ENCODE data around the gene PAPSS1. TPM values are rescaled to one million over a fixed set of nuclear protein-coding genes. Genes with fewer than 3 reads are reported as not detected.
A peak's percentile ranks its signal among the peaks of the same experiment; 100 is the strongest.

Gene PAPSS1
- total RNA-seq (2014; rRNA removed; shearing (Covaris generic); ENCODE audit: low replicate concordance) = 55.3 and 73.1 TPM in 2 replicates

DNA sequence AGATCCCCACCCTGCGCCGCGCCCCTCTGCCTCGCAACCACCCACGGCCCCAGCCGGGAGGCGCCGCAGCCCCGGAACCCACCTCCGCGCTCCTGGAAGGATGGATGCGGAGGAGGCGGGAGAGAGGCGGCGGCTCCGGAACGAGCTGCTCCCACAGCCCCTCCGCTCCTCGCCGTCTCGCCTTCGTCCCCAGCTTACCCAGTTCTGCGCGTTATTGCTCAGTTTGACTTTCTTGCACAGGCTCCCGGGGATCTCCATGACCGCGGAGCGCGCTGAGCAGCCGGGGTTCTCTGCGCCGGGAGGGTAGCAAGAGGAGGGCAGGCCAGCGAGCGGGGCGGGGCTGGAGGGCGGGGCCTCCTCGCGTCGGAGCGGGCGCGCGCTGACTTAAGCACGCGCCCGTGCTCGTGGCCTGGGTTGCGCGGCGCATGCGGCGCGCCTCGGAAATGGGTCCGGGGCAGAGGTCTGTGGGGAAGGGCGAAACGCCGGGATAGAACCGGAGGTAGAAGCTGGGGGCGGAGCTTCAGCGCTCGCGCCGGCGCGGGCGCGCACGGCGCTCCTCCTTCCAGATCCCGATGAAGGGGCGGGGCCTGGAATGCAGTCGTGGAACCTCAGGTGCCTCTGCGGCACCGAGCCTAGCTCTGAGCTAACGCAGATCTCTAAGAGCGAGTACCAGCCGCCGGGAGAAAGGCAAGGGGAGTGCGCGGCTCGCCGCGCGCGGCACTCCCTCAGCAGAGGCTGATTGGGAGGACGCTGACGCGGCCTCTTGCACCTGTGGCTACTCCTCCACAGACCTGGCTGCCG lies at the start of gene PAPSS1:
Gene PAPSS1 (minus strand): TSS at position 313 of the 801 bp plus-strand sequence. CDS start 55 bp downstream, at position 258.
- H4K20me1 ChIP-seq (ENCODE audit: insufficient read depth, low read depth, low read length) = no peaks in the 10 kb centered on the region
- peak within 1 kb of the TSS; percentile 98 for H3K4me3 ChIP-seq (ENCODE audit: low read length)
- peak within 1 kb of the TSS; percentile 57 for H2AFZ ChIP-seq (ENCODE audit: low read length)
- peak within 1 kb of the TSS; percentile 66 for H3K27ac ChIP-seq (ENCODE audit: low read length)
- no peaks in the 10 kb centered on the region for H3K27me3 ChIP-seq (ENCODE audit: low read length)
- peak within 1 kb of the TSS; percentile 98 for H3K4me2 ChIP-seq (ENCODE audit: low read depth, low read length, poor library complexity, severe bottlenecking)
- peaks cover 48% of the 10 kb centered on the region for H3K79me2 ChIP-seq (ENCODE audit: low read length)
- peaks cover 39% of the 10 kb centered on the region for H3K4me1 ChIP-seq (ENCODE audit: low read length)
- no peaks in the 10 kb centered on the region for H3K9me2 ChIP-seq (replicated peaks; ENCODE audit: insufficient read depth, low read length)
- H3K36me3 ChIP-seq (ENCODE audit: insufficient read depth, low read length) = peaks cover 17% of the 10 kb centered on the region
- no peaks in the 10 kb centered on the region for H3K9me3 ChIP-seq (ENCODE audit: low read length)
- peak; percentile 98 for DNase-seq
- H3K9ac ChIP-seq (ENCODE audit: low read length) = peak within 1 kb of the TSS; percentile 88

DNA sequence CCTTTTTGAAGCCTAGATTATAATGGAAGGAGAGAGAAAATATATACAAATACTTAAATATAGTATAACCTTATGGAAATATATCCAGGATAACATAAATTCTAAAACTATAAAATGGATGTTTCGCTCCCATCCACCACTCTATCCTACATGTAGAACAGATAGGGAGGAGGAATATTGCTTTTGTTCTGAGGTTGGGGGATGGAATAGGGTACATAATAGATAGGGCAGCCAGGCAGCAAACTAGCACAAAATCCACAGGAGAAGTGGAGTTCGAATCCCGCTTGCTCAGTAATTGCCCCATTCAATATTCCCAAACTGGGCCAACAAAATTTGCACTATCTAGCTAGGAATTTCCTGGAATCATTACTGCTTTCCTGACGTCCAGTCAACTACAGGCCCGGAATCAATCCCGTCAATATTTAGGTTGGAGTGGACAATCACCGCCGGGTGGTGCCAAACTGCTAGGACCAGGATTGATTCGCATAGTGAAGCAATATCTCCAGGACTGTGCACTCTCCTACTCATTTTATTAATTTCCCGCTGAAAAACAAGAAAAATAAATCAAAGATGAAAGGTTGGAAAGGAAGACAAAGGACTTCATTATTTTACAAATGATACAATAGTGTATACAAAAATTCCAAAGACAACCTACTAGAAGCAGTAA lies 40.4 kb upstream of the PAPSS1 start:
- H3K27ac ChIP-seq (ENCODE audit: low read length) = no peak overlapping the region
- DNase-seq = no peak
- no peaks in the 10 kb centered on the region for H3K9me3 ChIP-seq (ENCODE audit: low read length)
- H2AFZ ChIP-seq (ENCODE audit: low read length) = no peak overlapping the region
- H3K4me3 ChIP-seq (ENCODE audit: low read length) = no peak overlapping the region
- no peaks in the 10 kb centered on the region for H3K4me1 ChIP-seq (ENCODE audit: low read length)
- H3K79me2 ChIP-seq (ENCODE audit: low read length) = no peaks in the 10 kb centered on the region
- H4K20me1 ChIP-seq (ENCODE audit: insufficient read depth, low read depth, low read length) = no peaks in the 10 kb centered on the region
- H3K4me2 ChIP-seq (ENCODE audit: low read depth, low read length, poor library complexity, severe bottlenecking) = no peak overlapping the region
- no peaks in the 10 kb centered on the region for H3K27me3 ChIP-seq (ENCODE audit: low read length)
- no peaks in the 10 kb centered on the region for H3K36me3 ChIP-seq (ENCODE audit: insufficient read depth, low read length)
- no peaks in the 10 kb centered on the region for H3K9me2 ChIP-seq (replicated peaks; ENCODE audit: insufficient read depth, low read length)
- H3K9ac ChIP-seq (ENCODE audit: low read length) = no peak overlapping the region

DNA sequence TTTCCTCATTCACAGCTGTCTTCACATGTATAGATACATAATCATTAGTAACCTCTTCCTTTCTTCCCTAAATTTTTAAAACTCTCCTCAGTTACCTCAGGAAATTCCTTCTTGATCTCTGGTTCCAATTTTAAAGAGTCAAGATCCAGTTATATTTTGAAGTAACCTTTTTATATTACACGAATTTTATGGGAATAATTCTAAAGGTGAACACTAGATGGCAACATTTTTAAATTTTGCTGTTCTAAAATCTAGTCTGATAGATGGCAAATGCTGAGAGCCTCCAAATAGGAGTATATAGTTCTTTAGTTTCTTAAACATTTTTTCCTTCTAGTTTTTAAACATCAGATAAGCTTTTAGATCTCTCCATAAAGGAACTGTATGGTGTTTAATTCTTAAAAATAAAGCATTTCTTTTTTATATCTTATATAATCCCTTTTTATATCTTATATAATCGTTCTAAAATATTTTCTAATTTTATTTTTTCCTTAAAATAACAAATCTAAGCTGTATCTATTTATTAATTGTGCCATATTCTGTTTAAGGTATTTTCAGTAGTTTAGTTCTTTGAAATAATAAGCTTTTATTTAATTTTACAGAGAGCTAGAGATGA lies 37.9 kb upstream of the PAPSS1 start:
- peak; percentile 74 for DNase-seq
- Histone ChIP-seq H3K9me3 (ENCODE audit: low read length) (no peaks in the 10 kb centered on the region), H4K20me1 (ENCODE audit: insufficient read depth, low read depth, low read length) (no peaks in the 10 kb centered on the region), H3K9ac (ENCODE audit: low read length) (no peak overlapping the region), H3K4me3 (ENCODE audit: low read length) (no peak overlapping the region), H3K27me3 (ENCODE audit: low read length) (no peaks in the 10 kb centered on the region), H3K27ac (ENCODE audit: low read length) (no peak overlapping the region), H2AFZ (ENCODE audit: low read length) (no peak overlapping the region), H3K4me2 (ENCODE audit: low read depth, low read length, poor library complexity, severe bottlenecking) (no peak overlapping the region), H3K4me1 (ENCODE audit: low read length) (no peaks in the 10 kb centered on the region), H3K36me3 (ENCODE audit: insufficient read depth, low read length) (no peaks in the 10 kb centered on the region), H3K9me2 (replicated peaks; ENCODE audit: insufficient read depth, low read length) (no peaks in the 10 kb centered on the region), H3K79me2 (ENCODE audit: low read length) (no peaks in the 10 kb centered on the region)

DNA sequence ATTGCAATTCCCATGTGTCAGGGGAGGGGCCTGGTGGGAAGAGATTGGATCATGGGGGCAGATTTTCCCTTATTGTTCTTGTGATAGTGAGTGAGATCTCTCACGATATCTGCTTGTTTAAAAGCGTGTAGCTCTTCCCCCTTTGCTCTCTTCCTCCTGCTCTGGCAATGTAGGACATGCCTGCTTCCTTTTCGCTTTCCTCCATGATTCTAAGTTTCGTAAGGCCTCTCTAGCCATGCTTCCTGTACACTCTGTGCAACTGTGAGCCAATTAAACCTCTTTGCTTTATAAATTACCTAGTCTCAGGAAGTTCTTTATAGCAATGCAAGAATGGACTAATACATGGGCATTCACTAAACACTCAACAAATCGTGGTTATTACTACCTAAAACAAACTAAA lies 37.2 kb upstream of the PAPSS1 start:
- Histone ChIP-seq H3K9ac (ENCODE audit: low read length) (no peak overlapping the region), H3K36me3 (ENCODE audit: insufficient read depth, low read length) (no peaks in the 10 kb centered on the region), H3K4me2 (ENCODE audit: low read depth, low read length, poor library complexity, severe bottlenecking) (no peak overlapping the region), H2AFZ (ENCODE audit: low read length) (no peak overlapping the region), H3K79me2 (ENCODE audit: low read length) (no peaks in the 10 kb centered on the region), H3K9me2 (replicated peaks; ENCODE audit: insufficient read depth, low read length) (no peaks in the 10 kb centered on the region), H3K4me1 (ENCODE audit: low read length) (no peaks in the 10 kb centered on the region), H3K27me3 (ENCODE audit: low read length) (no peaks in the 10 kb centered on the region), H3K4me3 (ENCODE audit: low read length) (no peak overlapping the region), H3K9me3 (ENCODE audit: low read length) (no peaks in the 10 kb centered on the region), H4K20me1 (ENCODE audit: insufficient read depth, low read depth, low read length) (no peaks in the 10 kb centered on the region), H3K27ac (ENCODE audit: low read length) (no peak overlapping the region)
- DNase-seq = no peak

DNA sequence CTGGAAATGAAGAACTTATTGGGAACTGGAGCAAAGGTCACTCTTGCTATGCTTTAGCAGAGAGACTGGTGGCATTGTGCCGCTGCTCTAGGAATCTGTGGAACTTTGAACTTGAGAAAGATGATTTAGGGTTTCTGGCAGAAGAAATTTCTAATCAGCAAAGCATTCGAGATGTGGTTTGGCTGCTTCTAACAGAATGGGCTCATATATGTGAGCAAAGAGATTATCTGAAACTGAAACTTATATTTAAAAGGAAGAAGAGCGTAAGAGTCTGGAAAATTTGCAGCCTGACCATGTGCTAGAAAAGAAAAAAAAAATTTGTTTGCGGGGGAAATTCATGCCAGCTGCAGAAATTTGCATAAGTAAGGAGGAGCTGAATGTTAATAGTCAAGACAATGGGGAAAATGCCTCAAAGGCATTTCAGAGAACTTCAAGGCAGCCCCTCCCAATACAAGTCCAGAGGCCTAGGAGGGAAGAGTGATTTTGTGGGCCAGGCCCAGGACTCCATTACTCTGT lies 35.9 kb upstream of the PAPSS1 start:
- H3K4me3 ChIP-seq (ENCODE audit: low read length) = no peak overlapping the region

DNA sequence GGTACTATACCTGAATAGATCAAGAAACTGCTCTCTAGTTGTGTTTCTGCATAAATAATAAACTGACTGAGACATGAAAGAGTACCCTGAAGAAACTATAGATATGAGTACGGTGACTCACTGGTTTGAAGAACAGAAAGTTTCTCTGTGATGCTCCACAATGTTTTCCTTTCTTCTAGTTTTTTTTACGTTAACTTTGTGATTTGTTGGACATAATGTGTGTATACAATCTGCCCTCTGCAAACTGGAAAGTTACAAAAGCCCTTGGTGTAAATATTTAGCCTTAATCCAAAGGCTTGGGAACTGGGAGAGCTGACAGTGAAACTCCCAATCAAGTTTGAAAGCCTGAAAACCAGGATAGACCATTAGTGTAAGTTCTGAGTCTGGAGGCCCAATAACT lies 31.6 kb upstream of the PAPSS1 start:
- no peaks in the 10 kb centered on the region for H4K20me1 ChIP-seq (ENCODE audit: insufficient read depth, low read depth, low read length)
- no peak for DNase-seq
- H3K9me2 ChIP-seq (replicated peaks; ENCODE audit: insufficient read depth, low read length) = no peaks in the 10 kb centered on the region
- H2AFZ ChIP-seq (ENCODE audit: low read length) = no peak overlapping the region
- no peaks in the 10 kb centered on the region for H3K4me1 ChIP-seq (ENCODE audit: low read length)
- H3K9ac ChIP-seq (ENCODE audit: low read length) = no peak overlapping the region
- no peaks in the 10 kb centered on the region for H3K27me3 ChIP-seq (ENCODE audit: low read length)
- H3K4me2 ChIP-seq (ENCODE audit: low read depth, low read length, poor library complexity, severe bottlenecking) = no peak overlapping the region
- H3K4me3 ChIP-seq (ENCODE audit: low read length) = no peak overlapping the region
- H3K9me3 ChIP-seq (ENCODE audit: low read length) = no peaks in the 10 kb centered on the region
- H3K36me3 ChIP-seq (ENCODE audit: insufficient read depth, low read length) = no peaks in the 10 kb centered on the region
- H3K79me2 ChIP-seq (ENCODE audit: low read length) = no peaks in the 10 kb centered on the region
- no peak overlapping the region for H3K27ac ChIP-seq (ENCODE audit: low read length)

More for the DNA sequence above, 35.9 kb upstream of the PAPSS1 start:
- no peaks in the 10 kb centered on the region for H3K9me3 ChIP-seq (ENCODE audit: low read length)
- no peaks in the 10 kb centered on the region for H3K36me3 ChIP-seq (ENCODE audit: insufficient read depth, low read length)
- H3K9ac ChIP-seq (ENCODE audit: low read length) = no peak overlapping the region
- no peak overlapping the region for H3K4me2 ChIP-seq (ENCODE audit: low read depth, low read length, poor library complexity, severe bottlenecking)
- no peak overlapping the region for H2AFZ ChIP-seq (ENCODE audit: low read length)
- H3K27me3 ChIP-seq (ENCODE audit: low read length) = no peaks in the 10 kb centered on the region
- no peaks in the 10 kb centered on the region for H3K79me2 ChIP-seq (ENCODE audit: low read length)
- H4K20me1 ChIP-seq (ENCODE audit: insufficient read depth, low read depth, low read length) = no peaks in the 10 kb centered on the region
- H3K27ac ChIP-seq (ENCODE audit: low read length) = no peak overlapping the region
- no peaks in the 10 kb centered on the region for H3K4me1 ChIP-seq (ENCODE audit: low read length)
- H3K9me2 ChIP-seq (replicated peaks; ENCODE audit: insufficient read depth, low read length) = no peaks in the 10 kb centered on the region
- DNase-seq = no peak

DNA sequence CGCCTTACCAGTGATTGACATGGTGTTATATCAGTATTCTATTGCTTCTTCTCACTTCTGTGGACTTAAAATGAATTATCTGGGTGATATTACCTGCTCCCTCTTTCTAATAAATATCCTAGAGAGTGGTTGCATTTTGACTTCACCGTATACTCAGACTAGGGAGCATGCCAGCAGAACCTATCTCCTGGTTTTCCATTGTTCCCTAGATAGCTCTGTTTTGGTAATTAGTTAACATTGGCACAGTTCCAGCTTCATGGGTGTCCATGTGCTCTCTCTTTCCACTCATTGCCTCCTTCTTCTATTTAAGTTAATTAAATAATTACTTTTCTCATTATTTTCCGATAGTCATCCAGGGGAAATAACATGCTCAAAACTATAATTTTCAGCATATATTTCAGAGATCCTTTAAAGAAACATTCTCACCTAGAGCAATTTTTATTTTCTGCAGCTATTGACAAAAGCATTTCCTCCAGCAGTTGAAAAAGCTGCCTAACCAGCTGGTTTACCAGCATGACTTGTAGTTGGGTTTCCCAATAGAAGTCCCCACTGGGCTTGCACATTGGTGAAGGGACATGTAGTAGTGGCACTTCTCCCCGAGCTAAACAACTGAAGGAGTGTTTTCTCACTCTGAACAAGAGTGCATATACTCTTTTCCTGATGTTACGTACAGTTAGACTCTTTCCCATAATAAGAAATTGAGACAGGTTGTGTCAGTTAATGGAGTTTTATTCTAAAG lies 27.9 kb upstream of the PAPSS1 start:
- Histone ChIP-seq H3K36me3 (ENCODE audit: insufficient read depth, low read length) (no peaks in the 10 kb centered on the region), H3K4me3 (ENCODE audit: low read length) (no peak overlapping the region), H3K9me2 (replicated peaks; ENCODE audit: insufficient read depth, low read length) (no peaks in the 10 kb centered on the region), H3K9me3 (ENCODE audit: low read length) (no peaks in the 10 kb centered on the region), H3K79me2 (ENCODE audit: low read length) (no peaks in the 10 kb centered on the region), H3K4me1 (ENCODE audit: low read length) (no peaks in the 10 kb centered on the region), H4K20me1 (ENCODE audit: insufficient read depth, low read depth, low read length) (no peaks in the 10 kb centered on the region), H3K27me3 (ENCODE audit: low read length) (no peaks in the 10 kb centered on the region), H2AFZ (ENCODE audit: low read length) (no peak overlapping the region), H3K27ac (ENCODE audit: low read length) (no peak overlapping the region), H3K9ac (ENCODE audit: low read length) (no peak overlapping the region), H3K4me2 (ENCODE audit: low read depth, low read length, poor library complexity, severe bottlenecking) (no peak overlapping the region)
- DNase-seq = no peak

Measured in Karpas-422 (cell line).